Measurements from ENCODE around the gene PLCB4.
"Not testable (repeated sequence)": the region's sequence is repeated elsewhere in the genome, so short reads cannot be mapped to it uniquely, and the experiment has no call there.

PLCB4 gene

GRCh38 chr20:9385345-9386310, 316.7 kb downstream of the PLCB4 start:
- not testable (repeated sequence) for DNase-seq

DNA sequence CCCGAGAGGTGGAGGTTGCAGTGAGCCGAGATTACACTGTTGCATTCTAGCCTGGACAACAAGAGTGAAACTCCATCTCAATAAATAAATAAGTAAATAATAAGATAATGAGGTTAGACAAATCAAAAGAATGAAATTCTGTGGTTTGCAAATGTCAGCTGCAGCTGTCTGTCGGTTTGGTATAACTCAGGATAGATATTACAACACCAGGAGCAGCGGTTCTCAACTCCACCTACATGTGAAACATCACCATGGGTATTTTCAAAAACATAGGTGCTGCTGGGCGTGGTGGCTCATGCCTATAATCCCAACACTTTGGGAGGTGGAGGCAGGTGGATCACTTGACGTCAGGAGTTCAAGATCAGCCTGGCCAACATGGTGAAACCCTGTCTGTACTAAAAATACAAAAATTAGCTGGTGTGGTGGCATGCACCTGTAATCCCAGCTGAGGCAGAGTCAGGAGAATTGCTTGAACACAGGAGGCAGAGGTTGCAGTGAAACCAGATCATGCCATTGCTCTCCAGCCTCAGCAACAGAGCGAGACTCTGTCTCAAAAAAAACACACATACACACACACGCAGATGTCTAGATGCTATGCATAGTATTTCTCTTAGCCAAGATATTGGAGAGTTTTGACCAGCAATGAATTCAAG, 319.4 kb downstream of the PLCB4 start:
- DNase-seq, result no peak

DNA sequence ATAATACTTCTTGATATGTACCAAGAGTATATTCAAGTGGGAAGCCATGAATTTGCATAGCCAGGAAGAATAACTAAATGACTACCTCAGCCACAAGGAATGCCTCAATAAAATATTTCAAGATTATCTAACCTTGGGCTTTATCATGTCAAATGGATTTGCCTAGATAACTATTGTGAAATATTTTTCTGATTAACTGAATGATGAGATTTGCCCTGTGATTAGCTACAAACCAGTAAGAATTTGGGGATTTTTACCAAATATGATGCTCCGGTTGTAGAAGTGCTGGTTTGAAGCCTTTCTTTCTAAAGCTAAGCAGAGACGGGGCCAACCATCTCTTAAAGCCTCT, 319.9 kb downstream of the PLCB4 start:
- no peak for DNase-seq

GRCh38 chr20:9389346-9389745, 320.5 kb downstream of the PLCB4 start:
- DNase-seq, result no peak

DNA sequence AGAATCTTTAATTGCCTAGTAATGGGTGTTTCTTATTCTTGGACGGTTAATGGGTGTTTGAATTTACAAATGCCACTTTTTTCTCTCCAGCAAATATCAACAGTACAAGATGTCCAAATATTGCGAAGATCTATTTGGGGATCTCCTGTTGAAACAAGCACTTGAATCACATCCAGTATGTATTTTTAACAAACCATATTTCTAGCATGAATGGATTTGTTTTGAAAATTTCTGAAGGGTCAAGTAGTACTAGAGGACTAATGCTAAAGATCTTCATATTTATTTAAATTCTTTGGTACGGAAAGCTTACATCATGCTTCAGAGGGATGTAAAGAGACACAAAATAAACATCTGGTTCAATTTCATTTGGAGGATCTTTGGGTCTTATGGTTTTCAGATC, 321.6 kb downstream of the PLCB4 start:
- no peak for DNase-seq

- DNase-seq, result peak; percentile 60
Measured at GRCh38 chr20:9392892-9393857, 324.3 kb downstream of the PLCB4 start.

GRCh38 chr20:9395971-9396370, 327.1 kb downstream of the PLCB4 start:
- no peak for DNase-seq

- no peak for DNase-seq
Measured at GRCh38 chr20:9397928-9398327, 329.0 kb downstream of the PLCB4 start.

GRCh38 chr20:9398882-9399281, 330.0 kb downstream of the PLCB4 start:
- DNase-seq, result no peak

- no peak for DNase-seq
Measured at GRCh38 chr20:9399322-9399721, 330.4 kb downstream of the PLCB4 start.

GRCh38 chr20:9400171-9401025, 331.5 kb downstream of the PLCB4 start:
- no peak for DNase-seq

- DNase-seq, result no peak
Measured at GRCh38 chr20:9401371-9401770, 332.5 kb downstream of the PLCB4 start.

GRCh38 chr20:9402141-9402540, 333.3 kb downstream of the PLCB4 start:
- DNase-seq, result no peak

DNA sequence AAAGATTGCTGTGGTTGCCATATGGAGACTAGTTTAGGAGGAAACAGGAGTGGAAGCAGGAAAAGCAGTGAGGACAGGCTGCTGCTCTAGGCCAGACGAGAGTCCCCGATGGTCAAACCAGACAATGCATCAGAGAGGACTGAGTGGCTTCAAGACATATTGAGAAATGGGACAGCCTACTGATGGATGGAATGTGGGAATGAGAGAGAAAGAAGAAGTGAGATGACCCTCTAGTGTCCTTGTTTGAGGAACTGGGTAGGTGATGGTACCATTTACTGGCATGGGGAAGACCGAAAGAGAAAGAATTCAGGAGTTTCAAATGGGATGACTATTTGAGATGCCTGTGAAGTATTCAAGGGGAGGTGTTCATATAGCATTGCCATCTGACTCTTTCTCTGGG, 333.7 kb downstream of the PLCB4 start:
- no peak for DNase-seq

- no peak for DNase-seq
Measured at GRCh38 chr20:9403448-9403847, 334.6 kb downstream of the PLCB4 start.

- DNase-seq, result peak; percentile 70
Measured at GRCh38 chr20:9407805-9408421, 339.0 kb downstream of the PLCB4 start.

DNA sequence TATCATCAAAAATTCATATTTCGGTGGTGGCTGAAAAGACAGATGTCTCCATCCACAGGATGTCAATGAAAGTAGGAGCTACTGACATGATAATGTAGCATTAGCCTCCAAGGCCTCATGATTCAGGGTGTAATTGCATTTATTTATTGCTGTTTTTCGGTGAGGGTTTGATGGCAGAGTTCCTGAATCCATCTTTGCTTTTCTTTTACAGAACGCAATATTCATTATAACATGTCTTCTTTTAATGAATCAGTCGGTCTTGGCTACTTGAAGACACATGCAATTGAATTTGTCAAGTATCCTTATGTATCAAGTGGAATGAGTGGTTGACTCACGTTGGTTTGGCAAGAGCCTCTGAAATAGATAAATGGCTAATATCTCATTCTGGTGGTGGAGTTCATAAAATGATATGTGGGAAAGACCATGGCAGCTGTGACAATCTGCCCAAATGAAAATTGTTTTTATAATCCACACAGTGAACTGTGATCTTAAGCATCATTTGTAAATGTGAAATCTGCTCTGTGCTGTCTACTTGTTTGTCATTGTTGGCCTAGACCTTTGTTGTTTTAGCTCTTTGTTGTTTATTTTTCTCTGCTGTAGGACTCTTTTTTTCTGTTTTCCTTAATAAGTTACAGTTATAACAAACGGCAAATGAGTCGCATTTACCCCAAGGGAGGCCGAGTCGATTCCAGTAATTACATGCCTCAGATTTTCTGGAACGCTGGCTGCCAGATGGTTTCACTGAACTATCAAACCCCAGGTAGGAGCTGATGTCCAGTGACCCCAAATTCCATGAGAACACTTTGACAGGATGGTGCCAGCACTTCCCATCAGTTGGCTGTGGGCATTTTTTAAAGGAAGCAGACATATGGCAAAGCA, 339.8 kb downstream of the PLCB4 start:
- DNase-seq, result no peak

- DNase-seq, result no peak
Measured at GRCh38 chr20:9409352-9409751, 340.5 kb downstream of the PLCB4 start.

DNA sequence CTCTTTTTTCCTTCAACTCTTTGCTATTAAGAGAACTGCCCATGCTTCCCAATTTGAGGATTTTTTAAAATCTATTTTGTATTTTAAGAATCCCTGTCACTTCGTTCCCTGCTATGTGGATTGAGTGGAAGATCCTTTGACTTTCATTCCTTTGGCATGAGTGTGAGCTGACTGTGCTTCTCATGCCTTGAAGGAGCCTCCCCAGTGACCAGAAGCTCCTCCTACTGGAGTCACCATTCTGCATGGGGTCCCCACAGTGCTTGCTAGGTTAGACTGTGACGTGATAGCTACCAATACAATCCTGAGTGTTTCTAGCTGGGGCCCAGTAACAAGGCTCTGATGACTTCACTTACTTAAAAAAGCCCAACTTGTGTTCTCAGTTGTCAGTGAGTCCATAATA, 341.1 kb downstream of the PLCB4 start:
- no peak for DNase-seq

- DNase-seq, result no peak
Measured at GRCh38 chr20:9411833-9412232, 342.9 kb downstream of the PLCB4 start.

DNA sequence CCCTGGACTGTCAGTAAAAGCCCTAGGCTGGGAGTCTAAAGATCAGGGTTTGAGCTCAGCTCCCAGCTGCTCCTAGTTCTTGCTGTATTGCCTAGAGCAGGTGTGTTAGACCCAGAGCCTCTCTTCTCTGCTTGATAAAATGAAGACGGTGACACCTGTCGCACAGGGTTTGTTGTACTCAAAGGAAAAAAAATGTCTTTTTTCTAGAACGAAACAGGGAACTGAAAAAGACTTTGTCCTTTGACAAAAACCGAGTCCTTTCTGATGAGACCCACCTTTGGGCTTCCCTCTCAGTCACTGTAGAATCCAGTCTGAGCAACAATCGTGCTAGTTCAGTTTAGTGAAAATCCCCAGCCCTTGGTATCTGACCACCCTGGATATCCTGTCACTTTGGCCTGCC, 343.4 kb downstream of the PLCB4 start:
- DNase-seq, result no peak

All from NCI-H345 (cell line).